ENCODE measurements around the gene TSPAN18.

Gene TSPAN18

DNA sequence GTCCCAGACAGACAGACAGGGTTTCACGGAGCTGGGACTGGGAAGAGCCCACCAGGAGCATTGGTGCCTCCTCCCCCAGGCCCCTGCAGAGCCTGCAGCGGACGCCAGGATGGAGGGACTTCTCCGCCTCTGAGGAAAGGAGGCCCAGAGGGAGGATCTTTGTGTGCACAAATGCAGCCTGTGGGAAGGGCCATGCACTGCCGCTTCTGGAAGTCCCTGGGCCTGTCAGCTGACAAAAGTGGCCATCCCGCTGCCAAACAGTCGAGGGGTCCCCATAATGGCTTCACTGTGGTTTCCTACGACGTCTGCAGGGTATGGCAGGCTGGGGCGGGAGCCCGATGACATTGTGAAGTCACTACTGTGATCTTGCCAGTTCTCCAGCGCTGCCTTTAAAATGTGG is 150.1 kb downstream of the TSPAN18 start:
- no peak for DNase-seq

DNA sequence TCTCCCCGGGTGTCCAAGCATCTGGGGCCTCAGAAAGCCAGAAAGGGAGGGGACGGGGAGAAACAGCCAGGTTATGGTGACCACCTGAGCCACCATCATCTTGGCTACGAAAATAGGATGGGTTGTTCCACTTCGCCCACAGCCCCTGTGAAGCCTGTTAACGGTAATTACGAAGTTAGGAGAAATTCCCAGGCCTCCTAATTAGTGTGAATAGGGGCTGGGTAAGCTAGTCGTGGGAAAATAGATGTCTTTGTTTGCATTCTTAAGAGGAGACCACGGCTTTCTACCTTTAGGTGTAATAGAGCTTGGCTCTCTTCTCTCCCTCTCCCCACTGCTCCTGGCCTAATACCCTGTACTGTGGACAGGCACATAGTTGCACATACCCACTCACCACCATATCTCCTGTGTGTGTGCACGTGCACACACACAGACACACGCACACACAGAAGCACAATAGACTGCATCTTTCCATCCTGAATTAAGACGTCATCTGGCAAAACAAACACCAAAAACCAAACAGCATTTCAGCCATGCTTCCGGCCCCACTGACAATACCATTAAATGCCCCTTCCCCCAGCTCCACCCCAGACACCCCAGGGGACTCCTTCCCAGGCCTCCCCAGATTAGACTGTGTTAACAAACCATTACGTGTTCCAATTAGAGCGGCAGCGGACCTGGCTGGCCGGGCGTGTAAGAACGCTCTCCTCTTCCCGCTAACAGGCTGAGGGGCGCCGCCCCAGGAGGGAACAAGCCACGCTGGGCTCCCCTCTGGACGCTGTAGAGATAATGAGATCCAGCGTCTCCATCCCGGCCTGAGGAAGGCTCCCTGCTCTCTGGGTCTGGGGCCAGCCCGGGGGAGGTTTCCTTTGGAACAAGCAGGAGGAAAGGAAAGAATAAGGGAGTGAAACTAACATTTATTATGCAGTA is 151.1 kb downstream of the TSPAN18 start:
- DNase-seq, result no peak

DNA sequence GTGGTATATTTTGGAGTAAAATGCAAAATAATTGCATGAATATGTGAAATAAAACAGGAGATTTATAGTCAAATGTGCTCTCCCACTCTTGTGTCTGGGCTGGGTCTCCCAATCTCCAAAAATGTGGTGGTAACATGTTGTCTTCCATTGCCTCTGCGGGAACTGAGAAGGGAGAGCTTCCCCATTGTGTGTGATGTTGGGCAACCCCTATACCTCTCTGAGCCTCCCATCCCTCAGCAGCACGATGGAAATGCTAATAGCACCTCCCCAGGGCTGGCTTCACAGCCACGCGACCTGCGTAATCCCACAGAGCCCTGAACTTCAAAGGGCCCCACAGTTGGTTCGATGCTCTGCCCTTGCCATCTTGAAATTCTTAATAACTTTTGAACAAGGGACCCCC is 151.9 kb downstream of the TSPAN18 start:
- no peak for DNase-seq

DNA sequence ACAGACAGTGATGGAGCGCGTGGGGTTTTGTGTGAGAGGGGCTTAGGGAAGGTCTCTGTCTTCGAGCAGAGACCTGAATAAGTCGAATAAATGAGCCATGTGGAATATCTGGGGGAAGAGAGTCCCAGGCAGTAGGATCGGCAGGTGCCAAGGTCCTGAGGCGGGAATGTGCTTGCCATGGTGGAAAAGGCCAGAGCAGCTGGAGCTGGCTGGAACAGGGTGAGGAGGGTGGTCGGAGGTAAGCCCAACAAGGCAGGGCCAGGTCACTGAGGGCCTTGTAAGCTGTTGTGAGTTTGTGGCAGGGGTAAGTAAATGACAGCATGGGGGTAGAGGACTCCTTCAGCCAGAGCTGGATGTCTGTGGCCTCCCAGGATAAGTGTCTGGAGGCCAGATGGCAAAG is 152.7 kb downstream of the TSPAN18 start:
- DNase-seq, result no peak

DNA sequence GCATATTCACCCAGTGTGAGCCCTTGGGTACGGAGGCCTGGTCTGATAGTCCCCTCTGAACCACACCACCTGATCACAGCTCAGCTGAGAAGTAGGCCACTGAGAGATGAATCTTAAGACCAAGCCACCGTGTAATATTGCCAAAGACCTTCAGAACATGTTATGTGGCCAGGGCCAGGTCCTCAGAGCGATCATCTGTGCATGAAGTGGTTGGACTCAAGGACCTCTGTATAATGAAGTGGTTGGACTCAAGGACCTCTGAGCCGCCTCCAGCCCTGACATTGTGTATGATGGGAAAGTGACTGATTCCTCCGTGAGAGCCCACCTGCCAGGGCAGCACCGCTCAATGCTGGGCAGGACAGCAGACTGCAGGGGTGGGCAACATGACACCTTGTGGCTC is 153.7 kb downstream of the TSPAN18 start:
- DNase-seq, result no peak

DNA sequence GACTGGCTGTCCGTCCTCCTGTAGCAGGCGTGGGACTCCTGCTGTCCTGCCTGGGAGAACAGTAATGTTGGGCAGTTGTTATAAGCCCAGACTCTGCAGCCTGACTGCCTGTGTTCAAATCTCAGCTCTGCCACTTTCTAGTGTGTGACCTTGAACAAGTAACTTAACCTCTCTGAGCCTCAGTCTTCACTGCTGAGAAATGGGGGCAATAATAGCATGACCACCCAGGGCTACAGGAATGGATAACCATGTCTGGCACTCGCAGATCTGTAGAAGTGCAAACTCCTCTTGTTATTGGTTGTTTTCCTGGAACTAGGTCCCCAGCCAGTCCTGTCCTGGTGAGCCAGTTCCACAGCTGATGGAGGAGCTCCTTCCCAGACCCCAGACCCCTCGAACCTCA is 154.2 kb downstream of the TSPAN18 start:
- no peak for DNase-seq

DNA sequence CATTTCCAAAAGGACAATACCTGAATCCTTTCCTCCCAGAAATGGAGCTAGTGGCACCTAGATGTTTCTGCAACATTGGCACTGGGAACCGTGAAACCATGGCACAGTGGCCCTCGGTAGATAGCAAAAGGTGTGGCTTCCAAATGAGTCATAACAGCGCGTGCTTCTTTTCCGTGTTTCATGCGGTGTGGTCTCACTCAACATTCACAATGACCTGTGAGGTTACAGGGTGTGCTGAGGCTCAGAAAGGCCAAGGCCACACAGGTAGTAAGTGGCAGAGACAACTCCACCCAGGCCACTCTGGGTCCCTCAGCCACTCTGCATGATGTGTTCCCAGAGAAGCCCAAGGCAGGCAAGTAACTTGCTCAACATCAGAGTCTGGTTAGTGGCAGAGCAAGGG is 156.5 kb downstream of the TSPAN18 start:
- DNase-seq, result no peak

DNA sequence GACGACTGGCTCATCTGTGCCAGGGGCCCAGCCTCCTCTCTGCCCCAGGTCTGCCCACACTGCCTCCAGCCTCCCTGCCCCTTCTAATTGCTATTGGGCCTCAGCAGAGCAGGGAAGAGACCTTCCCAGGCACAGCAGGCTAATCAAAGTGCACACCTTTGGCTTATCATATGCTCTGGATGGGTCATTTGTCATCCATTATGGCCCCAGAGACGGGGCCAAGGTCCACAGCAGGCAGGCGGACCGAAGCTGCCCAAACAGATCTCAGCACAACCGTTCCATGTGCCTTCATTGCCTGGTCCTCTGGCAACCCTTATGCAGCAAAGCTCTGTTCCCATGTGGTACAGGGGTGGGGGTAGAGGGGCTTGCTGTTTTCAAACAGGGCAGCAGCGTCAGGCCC is 157.3 kb downstream of the TSPAN18 start:
- no peak for DNase-seq

DNA sequence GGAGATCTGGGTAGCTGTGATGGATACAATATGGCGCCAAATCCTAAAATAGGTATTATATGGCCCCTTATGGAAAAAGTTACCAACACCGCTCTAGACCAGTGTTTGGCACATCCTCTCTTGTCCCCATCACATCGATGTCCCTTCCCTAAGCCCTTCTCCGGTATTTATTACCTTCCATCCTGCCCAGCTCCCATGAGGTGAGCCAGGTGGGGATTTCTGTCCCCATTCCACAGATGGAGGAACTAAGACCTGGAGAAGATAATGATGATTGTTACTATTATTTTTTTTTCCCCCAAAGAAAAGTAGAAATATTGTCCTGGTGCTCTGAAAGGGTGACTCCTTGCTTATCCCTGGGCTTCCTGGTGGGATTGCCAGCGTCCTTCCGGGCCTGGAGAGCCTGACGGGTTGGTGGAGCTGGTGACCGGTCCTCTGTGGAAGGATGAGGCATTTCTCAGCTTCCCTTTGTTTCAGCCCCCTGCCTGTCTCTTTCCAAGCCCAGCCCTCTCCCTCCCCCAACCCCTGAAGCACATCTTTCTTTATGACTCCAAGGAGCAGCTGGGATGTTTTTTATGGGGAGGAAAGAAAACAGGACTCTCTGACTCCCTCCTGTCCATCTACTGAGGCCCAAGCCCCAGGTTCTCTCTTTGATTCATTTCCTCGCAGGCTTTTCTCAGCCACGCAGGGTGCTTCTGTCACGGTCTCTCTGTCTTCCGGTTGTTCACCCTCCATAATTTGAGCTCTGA is 158.5 kb downstream of the TSPAN18 start:
- DNase-seq, result no peak

DNA sequence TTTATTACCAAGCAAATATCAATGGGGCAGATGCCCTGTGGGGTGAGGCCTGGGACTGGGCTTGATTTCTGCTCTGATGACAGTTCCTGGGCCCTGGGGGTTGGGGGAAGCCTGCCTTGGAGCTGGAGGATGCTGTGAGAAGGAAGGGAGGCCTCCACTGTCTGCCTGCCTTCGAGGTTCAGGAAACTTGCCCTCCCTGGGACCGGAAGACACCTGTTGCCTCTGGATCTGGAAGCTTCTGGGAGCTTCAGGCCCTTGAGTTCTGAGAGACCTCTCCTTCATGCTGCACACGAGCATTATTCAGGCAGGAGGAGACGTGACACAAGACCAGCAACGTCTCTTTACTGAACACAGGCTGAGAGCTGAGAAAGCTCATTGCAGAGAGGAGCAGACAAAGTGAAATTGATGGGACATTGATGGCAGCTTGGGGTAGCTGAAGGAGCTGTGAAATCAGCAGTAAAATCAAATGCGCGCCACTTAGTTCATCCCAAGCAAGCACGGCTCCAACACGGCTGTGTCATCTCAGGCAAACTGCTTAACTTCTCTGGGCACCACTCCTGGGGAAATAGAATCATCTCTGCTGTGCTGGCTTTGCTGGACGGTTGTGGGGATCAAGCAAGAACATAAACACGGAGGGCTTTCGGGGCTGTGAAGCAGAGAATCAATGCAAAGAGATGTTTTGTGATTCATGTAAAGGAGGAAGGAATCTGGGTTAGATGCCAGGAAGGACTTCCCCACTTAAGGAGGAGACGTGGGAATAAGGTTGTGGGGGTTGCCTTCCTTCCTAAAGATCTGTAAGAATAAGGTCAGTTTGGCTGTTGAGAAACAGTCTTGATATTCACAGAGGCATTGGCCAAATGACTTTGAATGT is 159.4 kb downstream of the TSPAN18 start:
- DNase-seq, result no peak

DNA sequence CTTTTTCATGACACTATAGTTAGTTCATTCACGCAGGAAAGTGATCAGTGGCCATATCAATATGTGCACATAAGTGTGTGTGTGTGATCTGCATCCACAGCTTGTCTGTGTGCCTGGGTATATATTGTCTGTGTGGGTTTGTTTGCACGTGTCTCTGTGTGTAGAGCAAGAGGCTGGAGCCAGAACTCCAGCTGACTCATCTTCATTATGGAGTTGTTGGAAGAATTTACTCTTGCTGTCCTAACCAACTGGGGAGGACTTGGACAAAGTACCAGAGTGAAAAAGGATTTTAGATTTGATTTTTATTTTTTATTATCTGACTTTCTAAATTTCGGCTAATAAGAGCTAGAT is 160.0 kb downstream of the TSPAN18 start:
- no peak for DNase-seq

DNA sequence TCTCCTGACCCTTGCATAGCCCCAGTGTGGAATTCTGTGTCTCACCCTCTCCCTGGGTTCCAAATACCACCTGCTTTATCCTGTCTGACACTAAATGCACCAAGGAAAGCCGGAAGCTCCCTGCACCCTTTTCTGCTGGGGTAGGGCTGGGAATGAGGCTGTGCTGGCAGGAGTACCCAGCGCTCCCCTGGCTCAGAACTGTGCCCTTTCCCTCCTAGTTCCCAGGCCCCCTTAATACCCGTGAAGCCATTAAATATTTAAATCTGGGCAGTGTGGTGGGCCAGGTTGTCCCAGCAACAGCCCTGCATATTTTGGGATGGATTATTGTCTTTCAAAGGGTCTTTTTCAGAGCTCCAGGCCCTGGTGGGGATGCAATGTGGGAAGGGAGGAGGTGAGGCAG is 160.9 kb downstream of the TSPAN18 start:
- DNase-seq, result no peak

DNA sequence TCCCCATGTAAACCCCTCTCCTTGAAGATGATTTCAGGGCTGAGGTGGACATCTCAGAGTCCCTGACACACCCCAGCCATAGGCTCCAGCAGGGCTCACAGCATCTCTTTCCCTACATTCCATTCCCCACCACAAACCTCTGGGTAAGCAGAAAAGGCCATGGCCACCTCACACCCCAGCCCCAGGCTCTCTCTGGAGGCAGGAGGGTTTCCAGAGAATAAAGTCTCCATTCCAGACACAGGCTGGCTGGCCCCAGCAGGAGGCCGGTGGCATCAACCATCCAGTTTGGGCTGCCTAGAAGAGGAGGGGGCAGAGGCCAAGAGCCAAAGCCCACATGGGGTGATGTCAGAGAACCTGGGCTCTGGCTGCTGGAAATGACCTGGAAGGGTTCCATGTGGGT is 162.5 kb downstream of the TSPAN18 start:
- DNase-seq, result no peak

DNA sequence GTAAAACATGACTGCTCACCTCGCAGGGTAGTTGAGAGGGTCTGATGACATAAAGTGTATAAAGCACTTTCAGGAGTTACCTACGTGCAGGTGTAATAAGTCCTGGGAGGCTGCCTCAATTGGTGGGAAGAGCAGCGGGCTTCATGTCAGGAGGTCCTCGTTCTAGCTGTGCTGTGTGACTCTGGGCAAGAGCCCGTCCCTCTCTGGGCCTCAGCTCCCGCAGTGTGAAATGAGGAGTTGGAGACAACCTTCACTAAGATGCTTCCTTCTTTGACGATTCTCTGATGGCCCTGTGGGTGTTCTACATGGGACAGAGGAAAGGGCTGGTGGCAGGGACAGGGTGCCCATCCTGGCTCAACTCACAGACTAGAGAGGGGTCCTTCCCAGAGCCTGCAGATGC is 166.1 kb downstream of the TSPAN18 start:
- no peak for DNase-seq

DNA sequence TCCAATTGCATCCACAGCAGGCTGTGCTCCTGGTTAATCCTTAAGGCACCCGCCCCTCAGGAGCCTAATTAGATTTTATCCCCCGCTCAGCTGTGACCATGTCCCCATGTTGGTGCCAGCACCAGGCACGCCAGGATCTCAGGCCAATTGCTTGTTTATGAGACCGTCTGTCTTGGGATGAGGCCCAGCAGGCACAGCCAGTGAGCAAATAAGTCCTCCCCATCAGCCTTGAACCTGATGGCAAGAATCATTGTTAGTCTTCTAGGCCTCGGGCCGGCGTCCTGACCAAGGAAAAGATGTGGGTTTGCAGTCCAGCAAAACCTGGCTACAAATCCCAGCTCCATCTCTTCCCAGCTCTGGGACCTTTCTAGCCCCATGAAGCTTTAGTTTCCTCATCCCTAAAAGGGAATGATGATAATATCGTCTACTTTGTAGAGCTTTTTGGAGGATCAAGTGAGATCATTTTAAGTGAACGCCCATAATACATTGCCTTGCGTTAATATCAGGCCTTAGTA is 166.6 kb downstream of the TSPAN18 start:
- DNase-seq, result no peak

DNA sequence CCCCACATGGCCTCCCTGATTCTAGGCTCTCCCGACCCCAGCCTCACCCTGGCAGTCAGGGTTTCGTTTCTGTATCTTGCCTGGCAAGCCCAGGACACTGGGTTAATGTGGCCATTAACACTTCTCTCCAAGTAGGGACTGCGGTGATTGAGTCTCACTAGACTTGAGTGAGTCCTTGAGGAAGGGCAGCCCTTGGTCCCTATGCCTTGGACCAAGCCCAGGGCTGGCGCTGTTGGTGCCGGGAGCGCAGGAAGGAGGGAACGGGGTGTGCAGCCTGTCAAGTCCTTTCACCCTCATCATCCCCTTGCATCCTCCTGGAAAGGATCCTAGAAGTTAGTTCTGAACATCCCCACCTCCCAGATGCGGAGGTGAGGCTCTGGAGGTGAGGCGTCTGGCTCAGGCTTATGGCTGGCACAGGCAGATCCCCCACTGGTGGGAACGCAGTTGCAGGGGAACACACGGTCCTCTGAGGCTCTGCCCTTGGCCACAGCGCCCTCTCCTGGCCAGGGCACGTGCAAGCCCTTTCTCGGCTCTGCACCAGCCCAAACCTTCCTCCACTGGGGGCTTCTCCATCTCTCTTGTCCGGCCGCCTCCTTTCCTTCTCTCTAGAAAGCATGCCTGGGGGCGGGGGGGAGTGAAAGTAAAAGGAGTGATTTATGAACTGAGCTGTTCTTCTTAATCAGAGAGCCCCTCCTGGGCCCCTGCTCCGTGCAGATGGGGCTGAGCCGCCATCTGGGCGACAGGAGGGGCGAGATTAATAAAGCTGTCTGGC is 167.3 kb downstream of the TSPAN18 start:
- DNase-seq, result peak; percentile 81

DNA sequence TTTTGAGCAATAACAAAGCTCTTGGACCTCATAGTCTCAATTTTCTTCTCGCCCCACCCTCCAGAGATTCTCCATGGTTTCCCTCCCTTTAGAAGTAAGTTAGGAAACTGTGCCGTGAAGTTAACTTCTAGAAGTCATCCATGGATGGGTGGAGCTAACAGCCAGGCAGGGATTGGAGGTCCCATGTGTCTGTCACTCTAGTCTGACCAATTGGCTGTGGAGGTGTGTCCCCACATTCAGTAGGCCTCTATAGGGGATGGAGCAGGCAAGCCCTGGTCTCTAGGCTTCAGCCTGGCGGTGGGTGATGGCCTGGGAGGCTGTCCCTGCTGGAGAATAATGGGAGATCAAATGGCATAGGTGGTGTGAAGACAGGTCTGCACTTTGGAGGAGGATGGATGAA is 173.2 kb downstream of the TSPAN18 start:
- peak; percentile 62 for DNase-seq

DNA sequence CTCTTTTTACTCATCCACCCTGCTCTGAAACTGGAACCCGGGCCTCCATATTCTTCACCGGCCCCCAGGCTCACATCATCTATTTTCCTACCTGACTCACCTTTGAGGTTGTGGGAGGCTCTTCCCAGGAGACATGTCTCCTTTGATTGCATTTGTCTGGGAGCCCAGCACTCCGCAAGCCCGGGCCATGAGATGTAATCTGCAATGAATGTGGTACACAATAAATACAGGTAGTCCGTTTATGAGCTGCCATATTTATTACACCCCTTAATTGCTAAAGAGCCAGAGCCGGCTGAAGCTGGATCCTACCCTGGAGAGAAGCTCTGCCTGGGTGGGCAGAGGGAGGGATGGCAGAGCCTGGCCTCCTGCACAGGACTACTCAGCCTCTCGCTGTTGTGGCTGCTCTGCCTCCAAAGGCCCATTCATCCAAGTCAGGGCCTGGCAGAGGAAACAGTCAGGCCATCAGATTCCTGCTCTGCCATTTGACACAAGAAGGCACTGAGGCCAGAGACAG is 174.4 kb downstream of the TSPAN18 start:
- no peak for DNase-seq

DNA sequence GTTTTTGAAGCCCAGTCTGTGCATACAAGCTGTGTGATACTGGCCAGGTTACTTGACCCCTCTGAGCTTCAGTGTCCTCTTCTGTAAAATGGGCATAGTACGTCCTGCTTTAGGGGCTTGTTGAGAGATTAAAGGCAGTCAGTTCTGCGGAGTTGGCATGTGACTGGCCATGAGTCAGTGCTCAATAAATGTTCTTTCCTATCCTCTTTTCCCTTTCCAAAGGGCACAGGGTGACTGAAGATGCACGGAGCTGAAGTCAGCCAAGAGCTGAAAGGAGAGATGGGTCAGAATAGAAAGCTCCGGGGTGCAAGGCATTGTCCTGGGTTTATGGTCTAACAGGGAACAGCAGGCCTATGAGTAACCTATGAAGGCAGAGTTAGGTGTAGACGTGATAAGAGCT is 175.0 kb downstream of the TSPAN18 start:
- DNase-seq, result no peak

DNA sequence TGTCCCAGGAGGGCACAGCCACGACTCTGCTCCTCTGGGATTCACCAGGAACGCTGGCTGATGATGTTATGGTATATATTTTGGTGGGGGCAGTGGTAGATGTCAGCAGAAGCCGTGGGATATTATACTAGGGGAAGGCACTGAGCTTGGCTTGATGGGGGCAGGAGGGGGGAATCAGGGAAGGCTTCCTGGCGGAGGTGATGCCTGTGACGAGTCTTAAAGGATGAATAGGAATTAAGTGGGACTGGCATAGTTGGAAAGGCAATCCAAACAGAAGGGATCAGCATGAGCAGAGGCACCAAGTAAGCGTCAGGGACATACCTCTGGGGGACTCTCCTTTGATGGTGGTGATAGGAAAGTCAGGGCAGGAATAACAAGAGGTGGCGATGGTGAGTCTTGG is 176.3 kb downstream of the TSPAN18 start:
- no peak for DNase-seq

DNA sequence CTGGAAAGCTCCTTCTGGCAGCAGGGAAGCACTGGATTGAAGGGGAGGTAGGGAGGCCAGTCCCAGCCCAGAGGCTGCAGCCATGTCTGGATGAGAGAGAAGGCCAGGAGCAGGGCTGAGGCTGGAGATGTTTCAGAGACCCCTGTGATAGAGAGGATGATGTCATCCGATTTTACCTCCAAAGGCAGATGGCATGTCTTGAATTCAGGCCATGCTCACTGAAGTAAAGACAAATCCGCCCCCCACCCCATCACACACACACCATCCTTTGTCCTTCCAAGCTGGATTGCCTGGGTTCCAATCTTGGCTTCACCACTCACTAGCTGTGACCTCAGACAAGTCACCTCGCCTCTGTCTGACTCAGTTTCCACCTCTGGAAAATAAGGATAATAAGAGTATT is 176.8 kb downstream of the TSPAN18 start:
- DNase-seq, result no peak

Measured in stimulated activated CD8-positive, alpha-beta memory T cell treated with anti-CD3 and anti-CD28 coated beads, Interleukin-4, amount 100 ng/mL, for 48 hours (primary cell).